HG02938 (cell line): ENCODE data around the gene TAB2.
"Not testable (repeated sequence)": the region's sequence is repeated elsewhere in the genome, so short reads cannot be mapped to it uniquely, and the experiment has no call there.

Experiments used
- ATAC-seq: cut with Tn5 transposase; IDR thresholded peaks from one replicate; pipeline ENCODE4 v1.9.1; 2021; ENCODE audit warnings: mild to moderate bottlenecking, moderate library complexity; ENCODE audit not compliant: unreplicated experiment

The TAB2 gene

GRCh38 chr6:149311766-149312165 lies 5.7 kb upstream of the TAB2 start:
- no peak for ATAC-seq

GRCh38 chr6:149313070-149313469 lies 4.4 kb upstream of the TAB2 start:
- no peak for ATAC-seq

GRCh38 chr6:149313861-149314260 lies 3.7 kb upstream of the TAB2 start:
- no peak for ATAC-seq

GRCh38 chr6:149314325-149314905 lies 3.1 kb upstream of the TAB2 start:
- ATAC-seq, result no peak

DNA sequence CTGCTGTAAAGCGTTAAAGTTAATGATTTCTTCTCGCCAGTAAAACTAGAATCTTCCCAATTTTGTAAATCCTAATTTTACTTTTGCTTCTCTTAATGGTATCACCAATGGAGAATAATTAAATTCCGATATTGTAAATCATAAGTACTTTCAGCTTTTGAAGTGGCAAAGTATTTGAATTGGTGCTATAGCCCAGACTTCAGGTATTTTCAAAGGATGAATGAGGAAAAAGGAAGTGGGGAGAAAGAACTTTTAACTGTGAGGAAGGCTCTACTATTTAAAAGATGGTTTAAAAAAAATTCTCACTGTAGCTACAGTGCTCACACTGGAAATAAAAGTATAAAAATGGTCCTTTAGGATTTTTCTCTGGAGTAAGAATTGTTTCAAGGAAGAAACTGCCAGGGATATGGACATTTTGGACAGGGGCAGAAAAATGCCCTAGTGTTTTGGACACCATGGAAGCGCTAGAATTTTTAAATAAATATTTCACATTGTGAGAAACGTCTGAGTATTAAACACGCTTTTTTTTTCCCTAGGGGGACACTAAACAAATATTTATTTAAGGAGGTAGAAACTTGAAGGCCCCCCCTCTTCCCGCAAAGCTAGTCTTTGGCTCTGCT lies 1.3 kb upstream of the TAB2 start:
- ATAC-seq, result no peak

DNA sequence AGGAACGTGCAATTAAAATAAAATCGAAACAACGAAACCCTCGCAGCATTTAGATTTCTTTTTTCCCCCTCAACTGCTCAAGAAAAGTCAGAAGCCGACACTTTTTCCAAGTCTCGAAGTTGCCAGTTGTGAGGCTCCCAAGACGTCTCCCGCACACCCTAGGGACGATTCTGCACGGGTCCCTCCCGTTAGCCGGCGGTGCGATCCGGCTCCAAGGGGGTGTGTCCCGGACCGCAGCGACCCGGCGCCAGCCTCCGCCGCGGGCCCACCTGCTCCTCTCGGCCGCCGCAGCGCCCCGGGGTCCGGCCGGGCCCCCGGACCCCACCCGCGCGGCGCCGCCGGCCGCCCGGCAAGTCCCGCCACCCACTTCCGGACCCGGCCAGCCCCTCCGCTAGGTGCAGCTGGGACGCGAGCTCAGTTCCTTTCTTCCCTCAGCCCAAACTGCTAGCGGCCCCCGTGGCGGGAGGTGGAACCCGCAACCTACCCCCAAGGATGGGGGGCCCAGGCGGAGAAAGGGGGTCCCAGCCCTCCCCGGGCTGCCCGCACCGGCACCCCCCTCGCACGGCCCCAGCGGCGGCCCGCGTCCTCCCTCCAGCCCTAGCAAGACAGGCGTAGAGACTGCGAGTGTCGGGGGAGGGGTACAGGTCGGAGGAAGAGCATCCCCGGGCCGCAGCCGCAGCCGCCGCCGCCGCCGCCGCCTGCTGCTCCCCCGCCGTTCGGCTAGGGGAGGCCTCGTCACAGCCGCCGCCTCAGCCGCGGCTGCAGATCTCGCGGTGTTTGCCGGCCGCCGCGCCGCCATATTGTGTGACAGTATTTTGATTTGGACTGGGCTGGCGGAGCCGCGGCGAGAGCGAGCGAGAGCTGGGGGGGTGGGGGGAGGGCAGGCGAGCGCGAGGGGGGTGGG lies 520 bp upstream of the TAB2 start:
- ATAC-seq, result peak; percentile 76

DNA sequence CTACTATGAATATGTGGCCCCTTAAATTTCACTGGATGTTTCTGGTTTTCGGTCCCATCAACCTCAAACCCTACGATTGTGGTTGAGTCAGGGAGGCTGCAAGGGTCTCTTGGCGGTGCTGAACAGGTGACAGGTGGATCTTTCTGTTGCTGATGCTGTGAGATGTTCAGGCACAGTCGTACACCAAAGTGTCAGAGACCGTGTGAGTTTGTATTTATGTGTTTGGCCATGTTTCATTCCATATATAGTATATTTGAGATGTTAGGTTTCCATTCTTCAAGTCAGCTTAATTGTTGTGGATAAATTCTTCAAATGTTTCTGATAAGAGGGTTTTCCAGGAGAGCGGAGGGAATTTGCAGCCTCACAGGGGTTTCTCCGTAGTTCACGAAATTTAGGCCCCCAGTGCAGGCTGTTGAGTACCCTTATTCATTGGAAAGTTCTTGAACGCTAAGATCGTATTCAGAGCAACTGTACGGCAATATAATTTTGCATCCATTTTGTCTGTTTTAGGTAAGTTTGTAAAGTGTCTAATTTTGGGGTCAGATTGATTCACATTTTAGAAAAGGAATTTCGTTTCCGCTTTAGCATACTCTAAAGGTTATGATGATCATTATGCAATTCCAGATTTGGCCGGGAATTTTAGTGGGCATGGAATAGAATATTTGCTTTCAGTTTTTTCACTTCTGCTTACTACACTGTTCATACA lies 1.2 kb downstream of the TAB2 start:
- ATAC-seq, result no peak

GRCh38 chr6:149319422-149319821 lies 1.9 kb downstream of the TAB2 start:
- no peak for ATAC-seq

DNA sequence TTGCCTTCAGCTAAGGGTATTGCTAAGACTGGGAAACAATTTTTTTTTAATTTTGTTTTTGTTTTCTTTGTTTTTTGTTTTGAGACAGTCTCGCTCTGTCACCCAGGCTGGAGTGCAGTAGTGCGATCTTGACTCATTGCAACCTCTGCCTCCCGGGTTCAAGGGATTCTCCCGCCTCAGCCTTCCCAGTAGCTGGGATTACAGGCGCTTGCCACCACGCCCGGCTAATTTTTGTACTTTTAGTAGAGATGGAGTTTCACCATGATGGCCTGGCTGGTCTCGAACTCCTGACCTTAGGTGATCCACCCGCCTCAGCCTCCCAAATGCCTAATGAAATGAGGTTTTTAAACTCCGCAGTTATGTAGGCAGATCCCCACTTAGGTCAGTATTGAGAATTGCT lies 2.5 kb downstream of the TAB2 start:
- not testable (repeated sequence) for ATAC-seq

DNA sequence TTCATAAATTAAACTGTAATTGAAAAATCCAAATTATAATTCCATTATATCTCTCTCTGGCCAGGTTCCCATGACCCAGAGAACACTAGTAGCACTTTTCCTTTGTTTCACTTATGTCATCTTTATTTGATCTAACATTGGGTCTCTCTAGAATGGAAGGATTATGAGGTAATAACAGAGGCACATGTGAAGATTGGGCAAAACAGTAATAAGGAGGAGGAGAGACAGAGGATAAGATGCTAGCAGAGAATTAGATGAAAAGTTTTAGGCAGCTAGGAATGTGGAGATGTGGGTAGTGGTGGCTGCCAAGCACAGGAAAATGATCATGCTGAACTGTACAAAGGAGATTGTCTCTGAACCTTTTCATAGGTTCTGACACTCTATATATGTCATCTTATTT lies 3.3 kb downstream of the TAB2 start:
- no peak for ATAC-seq

DNA sequence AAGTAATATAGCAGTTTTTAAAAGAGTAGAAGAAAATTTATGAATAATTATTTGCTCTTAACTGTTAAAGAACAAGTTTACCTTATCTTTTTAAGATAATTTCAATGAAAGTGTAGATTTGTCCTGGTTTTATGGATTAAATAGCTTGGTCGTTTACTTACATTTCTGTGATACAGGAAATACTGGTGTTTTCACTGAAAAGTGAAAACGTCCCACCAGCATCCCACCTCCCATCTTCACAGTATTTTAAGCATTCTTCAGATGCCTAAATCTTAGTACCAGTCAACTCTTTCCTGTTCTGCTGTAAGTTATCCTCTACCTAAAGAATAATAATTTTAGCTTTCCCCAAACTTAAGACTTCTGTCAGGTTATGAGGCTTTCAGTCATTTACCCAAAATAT lies 5.8 kb downstream of the TAB2 start:
- ATAC-seq, result no peak

DNA sequence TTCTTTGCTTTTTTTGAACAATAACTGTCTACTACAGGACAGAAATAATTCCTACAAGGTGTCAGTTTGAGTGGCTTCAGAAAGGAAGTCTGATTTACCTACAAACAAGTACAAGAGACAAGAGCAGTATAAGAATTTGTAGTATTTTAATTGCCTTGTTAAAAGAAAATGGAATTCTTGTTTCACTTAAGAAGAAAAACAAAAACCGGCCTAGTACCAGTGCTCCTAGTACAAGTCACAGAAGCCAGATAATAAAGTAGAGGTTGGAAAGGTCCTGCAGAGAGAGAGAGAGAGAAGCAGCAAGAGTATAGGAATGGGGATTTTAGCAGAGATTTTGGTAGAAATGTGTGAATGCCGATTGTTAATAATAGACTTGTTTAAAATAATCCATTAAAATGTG lies 6.4 kb downstream of the TAB2 start:
- ATAC-seq, result no peak

- ATAC-seq, result no peak
Observed at GRCh38 chr6:149324428-149324827, 6.9 kb downstream of the TAB2 start.

DNA sequence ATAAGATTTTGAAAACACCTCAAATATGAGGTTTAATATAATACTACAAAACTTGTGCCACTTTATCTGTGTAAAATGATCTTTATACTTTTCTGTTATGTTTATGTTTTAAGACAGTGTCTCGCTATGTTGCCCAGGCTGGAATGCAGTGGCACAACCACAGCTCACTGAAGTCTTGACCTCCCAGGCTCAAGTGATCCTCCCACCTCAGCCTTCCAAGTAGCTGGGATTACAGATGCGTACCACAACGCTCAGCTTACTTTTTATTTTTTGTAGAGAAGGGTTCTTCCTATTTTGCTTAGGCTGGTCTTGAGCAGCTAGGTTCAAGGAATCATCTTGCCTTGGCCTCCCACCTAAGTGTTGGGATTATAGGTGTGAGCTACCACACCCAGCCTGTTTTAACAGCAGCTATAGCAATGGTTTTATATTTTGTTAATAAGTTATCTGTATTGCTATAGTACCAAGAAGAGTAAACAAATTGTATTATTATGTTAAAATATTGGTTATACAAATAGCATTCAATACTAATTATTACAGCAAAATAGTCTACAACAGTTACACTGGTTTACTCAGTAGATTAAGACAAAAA lies 8.2 kb downstream of the TAB2 start:
- no peak for ATAC-seq

GRCh38 chr6:149327638-149328037 lies 10.1 kb downstream of the TAB2 start:
- no peak for ATAC-seq

DNA sequence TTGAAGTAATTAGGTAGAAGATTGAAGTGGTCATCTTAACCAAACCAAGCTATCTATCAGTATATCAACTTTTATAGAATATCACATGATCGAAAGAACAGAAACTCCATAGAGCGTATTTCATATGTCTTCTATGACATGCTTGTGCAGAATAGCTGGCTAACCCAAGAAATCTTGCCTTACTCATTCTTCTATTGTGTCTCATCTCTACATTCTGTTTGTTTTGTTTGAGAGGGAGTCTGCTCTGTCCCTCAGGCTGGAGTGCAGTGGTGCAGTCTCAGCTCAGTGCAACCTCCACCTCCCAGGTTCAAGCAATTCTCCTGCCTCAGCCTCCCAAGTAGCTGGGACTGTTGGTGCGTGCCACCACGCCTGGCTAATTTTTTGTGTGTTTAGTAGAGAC lies 10.6 kb downstream of the TAB2 start:
- ATAC-seq, result no peak

DNA sequence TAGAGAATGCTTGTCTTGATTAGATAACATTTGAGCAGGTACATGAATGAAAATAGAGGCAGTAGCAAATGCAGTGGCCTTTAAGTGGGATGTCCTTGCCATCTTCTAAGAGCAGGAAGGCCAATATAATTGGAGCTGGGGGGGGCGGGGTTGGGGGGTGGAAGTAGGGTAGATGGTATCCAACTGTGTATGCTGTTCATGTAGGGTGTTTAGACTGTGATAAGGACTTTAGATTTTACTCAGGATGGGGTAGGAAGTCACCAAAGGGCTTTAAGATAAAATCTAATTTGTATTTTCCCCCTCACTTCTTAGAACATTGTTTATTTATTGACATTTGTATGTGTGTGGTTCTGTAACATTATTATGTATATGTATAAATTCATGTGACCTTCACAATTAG lies 12.0 kb downstream of the TAB2 start:
- ATAC-seq, result no peak

DNA sequence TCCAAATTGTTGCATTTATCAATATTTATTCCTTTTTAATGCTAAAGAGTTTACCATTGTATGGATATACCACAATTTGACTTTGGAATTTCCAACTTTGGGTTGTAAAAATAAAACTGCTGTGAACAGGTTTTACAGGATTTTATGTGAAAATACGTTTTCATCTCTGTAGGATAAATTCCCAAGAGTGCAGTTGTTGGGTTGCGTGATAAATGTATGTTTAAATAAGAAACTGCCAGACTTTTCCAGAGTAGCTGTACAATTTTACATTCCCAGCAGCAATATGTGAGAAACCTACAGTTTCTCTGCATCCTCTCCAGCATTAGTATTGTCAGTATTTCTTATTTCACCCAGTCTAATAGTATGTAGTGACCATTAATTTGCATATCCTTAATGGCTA lies 12.6 kb downstream of the TAB2 start:
- ATAC-seq, result no peak

- ATAC-seq, result no peak
Observed at GRCh38 chr6:149331043-149331807, 13.7 kb downstream of the TAB2 start.

DNA sequence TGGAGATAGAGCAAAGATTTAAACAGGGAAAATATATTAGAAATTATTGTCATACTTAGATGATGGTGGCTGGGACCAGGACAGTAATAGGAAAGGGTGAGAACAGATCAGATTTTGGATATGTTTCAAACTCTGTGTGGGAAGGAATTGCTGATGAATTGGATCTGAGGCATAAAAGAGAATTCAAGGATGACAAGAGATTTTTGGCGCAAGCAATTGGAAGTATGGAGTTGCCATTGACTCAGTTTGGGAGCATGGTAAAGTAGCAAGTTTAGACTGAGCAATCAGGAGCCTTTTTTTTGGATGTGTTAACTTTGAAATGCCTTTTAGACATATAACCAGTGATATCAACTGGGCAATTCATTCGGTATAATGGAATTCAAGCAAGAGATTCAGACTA lies 14.4 kb downstream of the TAB2 start:
- no peak for ATAC-seq
